ENCODE data around the gene SIX4. TPM values are rescaled to one million over a fixed set of nuclear protein-coding genes. Genes with fewer than 3 reads are reported as not detected.
A peak's percentile ranks its signal among the peaks of the same experiment; 100 is the strongest.

The SIX4 gene
- total RNA-seq (under 1 TPM in 1 of 2 experiments, not detected in 1; 0.09 TPM), polyA plus RNA-seq (not detected)

GRCh38 chr14:60723907-60724618 lies at the start of gene SIX4:
Gene SIX4 (minus strand): TSS chr14:60724351. CDS start chr14:60724074, 277 bp downstream.
- Mint-ChIP-seq H3K27ac (peak within 1 kb of the TSS in 3 of 8 donors; percentile 20 to 58 (median 56)), H3K4me3 (peak within 1 kb of the TSS; percentile 86 to 93 (median 88)), H3K9me3 (no peaks in the 10 kb centered on the region), H3K36me3 (no peaks in the 10 kb centered on the region), H3K4me1 (peaks cover 16 to 27% (median 21%) of the 10 kb centered on the region in 3 donors), H3K27me3 (peaks cover 60 to 81% of the 10 kb centered on the region in 2 donors)
- H3K9me3 ChIP-seq (ENCODE audit: low read length), result no peaks in the 10 kb centered on the region
- H3K36me3 ChIP-seq (ENCODE audit: insufficient read depth, low read length), result no peaks in the 10 kb centered on the region
- H3K4me1 ChIP-seq (ENCODE audit: insufficient read depth, low read length), result peaks cover 4% of the 10 kb centered on the region
- H3K4me3 ChIP-seq (ENCODE audit: low read length), result peak within 1 kb of the TSS; percentile 59
- peak within 1 kb of the TSS; percentile 60 for H3K27ac ChIP-seq (ENCODE audit: low read depth, low read length)
- ChIA-PET CTCF (interaction anchor here (1.2 kb wide), 1 partner anchor 29 kb away, joined by 3 read pairs; no protein-coding TSS in a partner anchor), POLR2A (no interaction called here)
- H3K27me3 ChIP-seq (ENCODE audit: insufficient read depth, low read length, poor library complexity, severe bottlenecking), result peaks cover 48% of the 10 kb centered on the region
- DNase-seq, result peak in 1 of 5 donors; percentile 3

GRCh38 chr14:60773558-60773957 lies 49.4 kb upstream of the SIX4 start:
- peaks cover 5 to 16% (median 10%) of the 10 kb centered on the region in 3 donors for H3K4me1 Mint-ChIP-seq
- H3K27me3 ChIP-seq (ENCODE audit: insufficient read depth, low read length, poor library complexity, severe bottlenecking), result no peaks in the 10 kb centered on the region
- no peaks in the 10 kb centered on the region for H3K9me3 Mint-ChIP-seq
- ChIA-PET POLR2A (no interaction called here), CTCF (no interaction called here)
- peaks cover 0 to 4% (median 2%) of the 10 kb centered on the region in 3 donors for H3K36me3 Mint-ChIP-seq
- H3K4me3 ChIP-seq (ENCODE audit: low read length), result no peak overlapping the region
- H3K27me3 Mint-ChIP-seq, result no peaks in the 10 kb centered on the region
- H3K9me3 ChIP-seq (ENCODE audit: low read length), result no peaks in the 10 kb centered on the region
- no peak for DNase-seq
- H3K4me1 ChIP-seq (ENCODE audit: insufficient read depth, low read length), result no peaks in the 10 kb centered on the region
- no peak overlapping the region for H3K27ac Mint-ChIP-seq
- H3K4me3 Mint-ChIP-seq, result no peak overlapping the region
- no peak overlapping the region for H3K27ac ChIP-seq (ENCODE audit: low read depth, low read length)
- H3K36me3 ChIP-seq (ENCODE audit: insufficient read depth, low read length), result no peaks in the 10 kb centered on the region

GRCh38 chr14:60771117-60771516 lies 47.0 kb upstream of the SIX4 start:
- H3K4me1 ChIP-seq (ENCODE audit: insufficient read depth, low read length), result no peaks in the 10 kb centered on the region
- H3K27me3 Mint-ChIP-seq, result no peaks in the 10 kb centered on the region
- H3K4me3 Mint-ChIP-seq, result no peak overlapping the region
- ChIA-PET CTCF (no interaction called here), POLR2A (no interaction called here)
- H3K9me3 Mint-ChIP-seq, result no peaks in the 10 kb centered on the region
- no peak for DNase-seq
- H3K4me1 Mint-ChIP-seq, result peaks cover 9 to 16% (median 11%) of the 10 kb centered on the region in 3 donors
- peaks cover 0 to 7% (median 2%) of the 10 kb centered on the region in 3 donors for H3K36me3 Mint-ChIP-seq
- H3K36me3 ChIP-seq (ENCODE audit: insufficient read depth, low read length), result no peaks in the 10 kb centered on the region
- H3K27ac ChIP-seq (ENCODE audit: low read depth, low read length), result no peak overlapping the region
- H3K27me3 ChIP-seq (ENCODE audit: insufficient read depth, low read length, poor library complexity, severe bottlenecking), result no peaks in the 10 kb centered on the region
- no peaks in the 10 kb centered on the region for H3K9me3 ChIP-seq (ENCODE audit: low read length)
- no peak overlapping the region for H3K27ac Mint-ChIP-seq
- H3K4me3 ChIP-seq (ENCODE audit: low read length), result no peak overlapping the region

- no peaks in the 10 kb centered on the region for H3K9me3 Mint-ChIP-seq
Observed at GRCh38 chr14:60768602-60769001, 44.5 kb upstream of the SIX4 start.

GRCh38 chr14:60760644-60761364 lies 36.7 kb upstream of the SIX4 start:
- Mint-ChIP-seq H3K36me3 (no peaks in the 10 kb centered on the region), H3K27me3 (peaks cover 0 to 2% of the 10 kb centered on the region in 2 donors), H3K4me3 (no peak overlapping the region), H3K9me3 (no peaks in the 10 kb centered on the region), H3K4me1 (peaks cover 27 to 49% (median 33%) of the 10 kb centered on the region in 3 donors), H3K27ac (no peak overlapping the region)
- H3K27me3 ChIP-seq (ENCODE audit: insufficient read depth, low read length, poor library complexity, severe bottlenecking), result no peaks in the 10 kb centered on the region
- H3K4me1 ChIP-seq (ENCODE audit: insufficient read depth, low read length), result peaks cover 18% of the 10 kb centered on the region
- DNase-seq, result no peak
- no peak overlapping the region for H3K27ac ChIP-seq (ENCODE audit: low read depth, low read length)
- H3K4me3 ChIP-seq (ENCODE audit: low read length), result no peak overlapping the region
- POLR2A ChIA-PET, result no interaction called here
- CTCF ChIA-PET, result no interaction called here
- H3K9me3 ChIP-seq (ENCODE audit: low read length), result no peaks in the 10 kb centered on the region
- no peaks in the 10 kb centered on the region for H3K36me3 ChIP-seq (ENCODE audit: insufficient read depth, low read length)

More at GRCh38 chr14:60768602-60769001, 44.5 kb upstream of the SIX4 start:
- ChIA-PET CTCF (no interaction called here), POLR2A (no interaction called here)
- Histone ChIP-seq H3K9me3 (ENCODE audit: low read length) (no peaks in the 10 kb centered on the region), H3K27me3 (ENCODE audit: insufficient read depth, low read length, poor library complexity, severe bottlenecking) (no peaks in the 10 kb centered on the region), H3K36me3 (ENCODE audit: insufficient read depth, low read length) (no peaks in the 10 kb centered on the region), H3K4me1 (ENCODE audit: insufficient read depth, low read length) (no peaks in the 10 kb centered on the region), H3K4me3 (ENCODE audit: low read length) (no peak overlapping the region), H3K27ac (ENCODE audit: low read depth, low read length) (no peak overlapping the region)
- DNase-seq, result no peak
- Mint-ChIP-seq H3K36me3 (peaks cover 0 to 7% (median 2%) of the 10 kb centered on the region in 3 donors), H3K4me1 (peaks cover 9 to 21% (median 11%) of the 10 kb centered on the region in 3 donors), H3K27me3 (no peaks in the 10 kb centered on the region), H3K4me3 (no peak overlapping the region), H3K27ac (no peak overlapping the region)

- H3K36me3 Mint-ChIP-seq, result no peaks in the 10 kb centered on the region
- peaks cover 0 to 2% of the 10 kb centered on the region in 2 donors for H3K27me3 Mint-ChIP-seq
- Histone ChIP-seq H3K36me3 (ENCODE audit: insufficient read depth, low read length) (no peaks in the 10 kb centered on the region), H3K9me3 (ENCODE audit: low read length) (no peaks in the 10 kb centered on the region), H3K4me3 (ENCODE audit: low read length) (no peak overlapping the region), H3K4me1 (ENCODE audit: insufficient read depth, low read length) (peaks cover 18% of the 10 kb centered on the region), H3K27ac (ENCODE audit: low read depth, low read length) (no peak overlapping the region), H3K27me3 (ENCODE audit: insufficient read depth, low read length, poor library complexity, severe bottlenecking) (no peaks in the 10 kb centered on the region)
- H3K4me1 Mint-ChIP-seq, result peaks cover 27 to 53% (median 37%) of the 10 kb centered on the region in 3 donors
- no peak for DNase-seq
- ChIA-PET POLR2A (no interaction called here), CTCF (no interaction called here)
- no peak overlapping the region for H3K27ac Mint-ChIP-seq
- no peaks in the 10 kb centered on the region for H3K9me3 Mint-ChIP-seq
- H3K4me3 Mint-ChIP-seq, result no peak overlapping the region
Observed at GRCh38 chr14:60760209-60760608, 36.1 kb upstream of the SIX4 start.

GRCh38 chr14:60758885-60759284 lies 34.7 kb upstream of the SIX4 start:
- CTCF ChIA-PET, result no interaction called here
- H3K36me3 Mint-ChIP-seq, result no peaks in the 10 kb centered on the region
- Histone ChIP-seq H3K4me3 (ENCODE audit: low read length) (no peak overlapping the region), H3K27me3 (ENCODE audit: insufficient read depth, low read length, poor library complexity, severe bottlenecking) (no peaks in the 10 kb centered on the region), H3K36me3 (ENCODE audit: insufficient read depth, low read length) (no peaks in the 10 kb centered on the region), H3K4me1 (ENCODE audit: insufficient read depth, low read length) (peaks cover 26% of the 10 kb centered on the region), H3K9me3 (ENCODE audit: low read length) (no peaks in the 10 kb centered on the region), H3K27ac (ENCODE audit: low read depth, low read length) (no peak overlapping the region)
- peak overlapping the region in 3 of 7 donors; percentile 28 to 55 (median 43) for H3K4me3 Mint-ChIP-seq
- POLR2A ChIA-PET, result no interaction called here
- H3K27ac Mint-ChIP-seq, result peak overlapping the region in 1 of 8 donors; percentile 16
- DNase-seq, result no peak
- H3K9me3 Mint-ChIP-seq, result no peaks in the 10 kb centered on the region
- H3K27me3 Mint-ChIP-seq, result peaks cover 0 to 2% of the 10 kb centered on the region in 2 donors
- H3K4me1 Mint-ChIP-seq, result peaks cover 32 to 63% (median 40%) of the 10 kb centered on the region in 3 donors

GRCh38 chr14:60757567-60758002 lies 33.4 kb upstream of the SIX4 start:
- no peak for DNase-seq

More at GRCh38 chr14:60757567-60758002, 33.4 kb upstream of the SIX4 start:
- no peaks in the 10 kb centered on the region for H3K36me3 ChIP-seq (ENCODE audit: insufficient read depth, low read length)
- H3K9me3 Mint-ChIP-seq, result no peaks in the 10 kb centered on the region
- no peaks in the 10 kb centered on the region for H3K36me3 Mint-ChIP-seq
- ChIA-PET POLR2A (no interaction called here), CTCF (no interaction called here)
- H3K4me3 Mint-ChIP-seq, result no peak overlapping the region
- no peak overlapping the region for H3K27ac ChIP-seq (ENCODE audit: low read depth, low read length)
- H3K9me3 ChIP-seq (ENCODE audit: low read length), result no peaks in the 10 kb centered on the region
- H3K27me3 Mint-ChIP-seq, result peaks cover 0 to 2% of the 10 kb centered on the region in 2 donors
- H3K27ac Mint-ChIP-seq, result peak overlapping the region in 1 of 8 donors; percentile 21
- H3K4me1 Mint-ChIP-seq, result peaks cover 42 to 74% (median 51%) of the 10 kb centered on the region in 3 donors
- H3K4me3 ChIP-seq (ENCODE audit: low read length), result no peak overlapping the region
- H3K27me3 ChIP-seq (ENCODE audit: insufficient read depth, low read length, poor library complexity, severe bottlenecking), result no peaks in the 10 kb centered on the region
- H3K4me1 ChIP-seq (ENCODE audit: insufficient read depth, low read length), result peaks cover 39% of the 10 kb centered on the region

All from CD8-positive, alpha-beta memory T cell (primary cell).